Endothelial cell of umbilical vein (primary cell): Measurements from ENCODE around the gene SIGLECL1. TPM values are rescaled to one million over a fixed set of nuclear protein-coding genes. Genes with fewer than 3 reads are reported as not detected.

Experiments
- BruUV-seq: library from RNA; stranded (reverse); fragments of 400-500 nt; replicated peaks from 2 replicates; lab custom pipeline; 2021; lab: Mats Ljungman, UMichigan
- CTCF ChIA-PET: fragments of 300-600, 350-600 bp; sonication (Branson Sonifier 250); formaldehyde crosslinking; loops from one replicate; lab custom pipeline; 2021; ENCODE audit warnings: antibody characterized with exemption, inconsistent platforms; lab: Charles Lee
- POLR2A ChIA-PET: fragments of 300-600, 350-600 bp; sonication (Branson Sonifier 250); formaldehyde crosslinking; loops from one replicate; lab custom pipeline; 2021; ENCODE audit warnings: antibody characterized with exemption, inconsistent platforms; lab: Charles Lee
- DNase-seq: peaks from one replicate; pipeline ENCODE4 v3.0.0-alpha.2; 2011; ENCODE audit warnings: low read depth, low spot score
- FAIRE-seq: peaks from 2 replicates; lab custom pipeline; 2011; peaks lifted over from hg19 to GRCh38; lab: Jason Lieb, UNC
- H2AFZ ChIP-seq: 2 replicates; pipeline ENCODE4 v1.6.0; 2012; ENCODE audit warnings: low read depth, low read length, control low read depth, inconsistent platforms
- H3K27ac ChIP-seq: 2 replicates; pipeline ENCODE4 v1.5.1; 2011; ENCODE audit warnings: low read depth, mild to moderate bottlenecking, control low read depth, low read length, moderate library complexity; ENCODE audit not compliant: insufficient read depth
- H3K27me3 ChIP-seq, 2 experiments: 2 replicates each; pipeline versions ENCODE4 v1.6.0 to v1.6.1; 2011; ENCODE audit warnings: low read length in 2 of 2, mixed read lengths in 1 of 2; ENCODE audit not compliant: control insufficient read depth in 2 of 2, insufficient read depth in 2 of 2
- H3K36me3 ChIP-seq, 2 experiments: 2 replicates in 1 of 2; 3 replicates in 1 of 2; pipeline ENCODE4 v1.5.1; 2011; ENCODE audit warnings: low read length in 2 of 2, mild to moderate bottlenecking in 1 of 2, moderate library complexity in 1 of 2; ENCODE audit not compliant: control insufficient read depth in 2 of 2, insufficient read depth in 2 of 2; ENCODE audit errors: extremely low read depth in 1 of 2
- H3K4me1 ChIP-seq: 3 replicates; pipeline ENCODE4 v1.5.1; 2011; ENCODE audit warnings: mild to moderate bottlenecking, low read length; ENCODE audit not compliant: control insufficient read depth, insufficient read depth; ENCODE audit errors: extremely low read depth
- H3K4me2 ChIP-seq: 2 replicates; pipeline ENCODE4 v1.6.1; 2011; ENCODE audit warnings: low read length, control low read depth, mixed read lengths; ENCODE audit not compliant: insufficient read depth
- H3K4me3 ChIP-seq, 3 experiments: fragments of 200-600 bp in 1 of 3; sonication (generic), shearing (Covaris generic) in 1 of 3; replicated peaks in 1 of 3; 2 replicates each; pipeline ENCODE4 v1.5.1; 2011 to 2016; ENCODE audit warnings: control low read depth in 3 of 3, low read length in 3 of 3, mild to moderate bottlenecking in 2 of 3, inconsistent platforms in 1 of 3, low read depth in 1 of 3, moderate library complexity in 1 of 3; ENCODE audit not compliant: insufficient read depth in 1 of 3
- H3K79me2 ChIP-seq: 2 replicates; pipeline ENCODE4 v1.6.0; 2012; ENCODE audit warnings: low read length, inconsistent platforms; ENCODE audit not compliant: control insufficient read depth, insufficient read depth
- H3K9ac ChIP-seq: replicated peaks from 2 replicates; pipeline ENCODE3; 2011; ENCODE audit warnings: low read length, control low read depth; ENCODE audit not compliant: insufficient read depth; ENCODE audit errors: extremely low read depth
- H3K9me1 ChIP-seq: replicated peaks from 3 replicates; pipeline ENCODE4 v1.6.0; 2011; ENCODE audit warnings: mild to moderate bottlenecking, low read length; ENCODE audit not compliant: control insufficient read depth, insufficient read depth; ENCODE audit errors: extremely low read depth
- H3K9me3 ChIP-seq: replicated peaks from 2 replicates; pipeline ENCODE4 v1.5.1; 2012; ENCODE audit warnings: low read length, inconsistent platforms; ENCODE audit not compliant: control insufficient read depth, insufficient read depth
- H4K20me1 ChIP-seq: replicated peaks from 2 replicates; pipeline ENCODE3; 2011; ENCODE audit warnings: mild to moderate bottlenecking, low read length; ENCODE audit not compliant: control insufficient read depth, insufficient read depth; ENCODE audit errors: extremely low read depth
- EZH2 ChIP-seq: IDR thresholded peaks from 2 replicates; pipeline ENCODE4 v1.6.1; 2012; ENCODE audit warnings: borderline replicate concordance, low read depth, mild to moderate bottlenecking, moderate library complexity, low read length, inconsistent platforms; ENCODE audit not compliant: severe bottlenecking
- FOS ChIP-seq: IDR thresholded peaks from 2 replicates; pipeline ENCODE4 v1.6.1; 2011; ENCODE audit warnings: mild to moderate bottlenecking, low read length, moderate library complexity, borderline replicate concordance; ENCODE audit not compliant: insufficient read depth
- GATA2 ChIP-seq: IDR thresholded peaks from 2 replicates; pipeline ENCODE4 v1.7.0; 2011; ENCODE audit warnings: low read depth, mild to moderate bottlenecking, moderate library complexity, mixed read lengths, low read length; ENCODE audit not compliant: insufficient read length, insufficient read depth
- JUN ChIP-seq: IDR thresholded peaks from 2 replicates; pipeline ENCODE4 v1.6.1; 2011; ENCODE audit warnings: borderline replicate concordance, low read depth; ENCODE audit not compliant: insufficient read length, insufficient read depth
- MYC ChIP-seq: IDR thresholded peaks from one replicate; pipeline ENCODE4 v1.6.1; 2011; ENCODE audit warnings: mild to moderate bottlenecking, low read depth, low read length
- POLR2A ChIP-seq: IDR thresholded peaks from 2 replicates; pipeline ENCODE4 v1.6.1; 2012; ENCODE audit warnings: low read depth, mild to moderate bottlenecking, control low read depth, low read length
- POLR2AphosphoS5 ChIP-seq: IDR thresholded peaks from 2 replicates; pipeline ENCODE4 v1.6.1; 2012; ENCODE audit warnings: low read depth, mild to moderate bottlenecking, control low read depth, low read length, moderate library complexity; ENCODE audit not compliant: insufficient read depth
- dilution Hi-C: fragments of 300-500 bp; cut with MboI; formaldehyde crosslinking; loops from one replicate; pipeline ENCODE4 v1.15.0; 2019; ENCODE audit warnings: low sequenced_read_pairs; ENCODE audit not compliant: extremely low pct_ligation_motif_present
- intact Hi-C: fragments of 100-400 bp; cut with micrococcal nuclease; formaldehyde crosslinking; loops from one replicate; pipeline ENCODE4 v1.10.0; 2022
- polyA plus RNA-seq, 4 experiments: library from polyadenylated mRNA; depleted of rRNA in 3 of 4; stranded (reverse) in 3 of 4; unstranded in 1 of 4; fragments of >200 nt; gene quantifications; 2 replicates each; pipeline versions ENCODE4 v1.2.1 to v1.2.3, GENCODE V29; 2011 to 2012; ENCODE audit warnings: missing spikeins in 1 of 4
- total RNA-seq: library from RNA; stranded (reverse); gene quantifications from 2 replicates; pipeline ENCODE4 v1.2.3, GENCODE V29; 2021
- TF ChIP-seq, protein P1 (sequence below): IDR thresholded peaks from 2 replicates; pipeline ENCODE4 v1.6.1; 2011; ENCODE audit not compliant: insufficient read depth, insufficient read length
- TF ChIP-seq, protein P2 (sequence below), 2 donors: IDR thresholded peaks; 1 replicate in 1 of 2; 2 replicates in 1 of 2; pipeline ENCODE4 v1.5.1; 2011; ENCODE audit warnings: low read length in 2 of 2, mild to moderate bottlenecking in 2 of 2, moderate library complexity in 2 of 2, control low read depth in 1 of 2, inconsistent platforms in 1 of 2, low read depth in 1 of 2; ENCODE audit not compliant: insufficient read depth in 1 of 2; ENCODE audit errors: extremely low read depth in 1 of 2

The SIGLECL1 gene
- total and polyA plus RNA-seq, 2 donors (not counting 3 experiments of a cell fraction or from before 2014, with no cell fraction given), result not detected

DNA sequence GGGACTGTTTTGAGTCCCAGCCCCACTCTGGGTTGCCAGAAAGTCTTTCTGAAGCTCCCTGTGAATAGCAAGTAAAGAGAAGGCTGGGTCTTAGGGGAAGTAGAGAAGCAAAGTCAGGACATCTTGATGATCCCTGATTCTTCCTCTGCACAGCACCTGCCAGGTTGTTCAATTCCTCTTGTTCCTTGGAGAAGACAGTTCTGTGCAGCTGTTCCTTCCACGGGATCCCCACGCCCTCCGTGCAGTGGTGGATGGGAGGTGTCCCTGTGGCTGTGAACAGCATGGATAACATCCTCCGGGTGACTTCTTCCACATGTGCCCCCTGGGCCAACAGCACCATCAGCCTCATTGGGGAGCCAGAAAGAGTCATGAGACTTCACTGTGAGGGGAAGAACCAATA, 31.5 kb downstream of the SIGLECL1 start:
- no peak overlapping the region for H3K9ac ChIP-seq
- H3K79me2 ChIP-seq, result no peaks in the 10 kb centered on the region
- no TSS peak for BruUV-seq
- dilution Hi-C loops (no loop called here), intact Hi-C loops (no loop called here)
- CTCF ChIA-PET, result interaction anchor here (1.2 kb wide), 1 partner anchor 265 kb away, joined by 3 read pairs; no protein-coding TSS in a partner anchor
- POLR2A ChIA-PET, result no interaction called here
- no peak overlapping the region for H2AFZ ChIP-seq
- H3K27me3 ChIP-seq, result no peaks in the 10 kb centered on the region
- H3K4me1 ChIP-seq, result no peaks in the 10 kb centered on the region
- no peaks in the 10 kb centered on the region for H3K9me3 ChIP-seq
- no peak overlapping the region for H3K27ac ChIP-seq
- H3K36me3 ChIP-seq, result no peaks in the 10 kb centered on the region
- DNase-seq (no peak), FAIRE-seq (no peak)
- H4K20me1 ChIP-seq, result no peaks in the 10 kb centered on the region
- TF ChIP-seq MYC (no peak), JUN (no peak), EZH2 (no peak), POLR2AphosphoS5 (no peak), POLR2A (no peak), FOS (no peak), GATA2 (no peak)
- TF ChIP-seq, protein P1, sequence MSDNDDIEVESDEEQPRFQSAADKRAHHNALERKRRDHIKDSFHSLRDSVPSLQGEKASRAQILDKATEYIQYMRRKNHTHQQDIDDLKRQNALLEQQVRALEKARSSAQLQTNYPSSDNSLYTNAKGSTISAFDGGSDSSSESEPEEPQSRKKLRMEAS, result no peak
- TF ChIP-seq, protein P2, sequence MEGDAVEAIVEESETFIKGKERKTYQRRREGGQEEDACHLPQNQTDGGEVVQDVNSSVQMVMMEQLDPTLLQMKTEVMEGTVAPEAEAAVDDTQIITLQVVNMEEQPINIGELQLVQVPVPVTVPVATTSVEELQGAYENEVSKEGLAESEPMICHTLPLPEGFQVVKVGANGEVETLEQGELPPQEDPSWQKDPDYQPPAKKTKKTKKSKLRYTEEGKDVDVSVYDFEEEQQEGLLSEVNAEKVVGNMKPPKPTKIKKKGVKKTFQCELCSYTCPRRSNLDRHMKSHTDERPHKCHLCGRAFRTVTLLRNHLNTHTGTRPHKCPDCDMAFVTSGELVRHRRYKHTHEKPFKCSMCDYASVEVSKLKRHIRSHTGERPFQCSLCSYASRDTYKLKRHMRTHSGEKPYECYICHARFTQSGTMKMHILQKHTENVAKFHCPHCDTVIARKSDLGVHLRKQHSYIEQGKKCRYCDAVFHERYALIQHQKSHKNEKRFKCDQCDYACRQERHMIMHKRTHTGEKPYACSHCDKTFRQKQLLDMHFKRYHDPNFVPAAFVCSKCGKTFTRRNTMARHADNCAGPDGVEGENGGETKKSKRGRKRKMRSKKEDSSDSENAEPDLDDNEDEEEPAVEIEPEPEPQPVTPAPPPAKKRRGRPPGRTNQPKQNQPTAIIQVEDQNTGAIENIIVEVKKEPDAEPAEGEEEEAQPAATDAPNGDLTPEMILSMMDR (IDR thresholded peaks at IDR 0.05; ENCODE audit: extremely low read depth in 1 of 2, insufficient read depth in 1 of 2, low read depth in 1 of 2, low read length in 2 of 2), result no peak
- no peak overlapping the region for H3K4me3 ChIP-seq
- H3K4me2 ChIP-seq, result no peak overlapping the region
- no peaks in the 10 kb centered on the region for H3K9me1 ChIP-seq
